GM19023 (cell line): ENCODE data around the gene SRL.

Experiments
- ATAC-seq: cut with Tn5 transposase; IDR thresholded peaks from one replicate; pipeline ENCODE4 v1.9.1; 2021; ENCODE audit warnings: mild to moderate bottlenecking, moderate library complexity; ENCODE audit not compliant: unreplicated experiment

Gene SRL

DNA sequence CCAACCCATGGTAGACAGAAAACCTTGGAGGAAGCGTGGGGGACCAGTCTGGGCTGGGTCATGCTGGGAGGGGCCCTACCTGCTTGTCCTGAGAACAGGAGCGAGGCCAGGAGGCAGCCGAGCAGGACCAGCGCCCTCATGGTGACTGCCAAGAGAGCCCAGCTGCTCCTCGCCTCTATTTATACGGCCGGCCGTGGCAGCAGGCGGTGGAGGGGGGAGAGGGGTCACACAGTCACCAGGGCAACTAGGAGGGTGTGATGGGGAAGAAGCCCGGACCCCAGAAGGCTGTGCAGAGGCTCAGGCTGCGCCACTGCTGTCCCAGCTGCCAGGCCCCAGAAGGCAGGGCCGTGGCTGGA is at the start of gene SRL:
Gene SRL (minus strand): TSS at position 153 of the 356 bp plus-strand sequence. CDS start 13 bp downstream, at position 140.
- ATAC-seq: no peak

- ATAC-seq: no peak
These were observed 48.5 kb upstream of the SRL start for GRCh38 chr16:4290236-4290830.

GRCh38 chr16:4288148-4288921 is 46.5 kb upstream of the SRL start:
- ATAC-seq: no peak

DNA sequence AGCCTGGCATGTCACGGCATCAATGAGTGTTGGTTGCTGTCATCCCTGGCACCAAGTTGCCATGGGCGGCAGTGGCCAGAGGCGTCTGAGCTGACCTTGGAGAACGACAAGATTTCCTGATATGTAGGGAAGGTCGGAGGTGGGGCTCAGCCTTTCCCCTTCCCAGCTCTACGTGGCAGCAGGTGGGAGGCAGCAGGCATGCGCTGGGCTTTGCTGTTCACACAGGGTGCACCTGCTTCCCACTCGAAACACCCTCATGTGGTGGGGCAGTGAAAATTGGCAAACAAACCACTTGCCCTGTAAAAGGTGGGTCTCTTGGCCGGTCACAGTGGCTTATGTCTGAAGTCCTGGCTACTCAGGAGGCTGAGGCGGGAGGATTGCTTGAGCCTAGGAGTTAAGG is 43.3 kb upstream of the SRL start:
- no peak for ATAC-seq

- ATAC-seq: no peak
These were observed 42.1 kb upstream of the SRL start for GRCh38 chr16:4283939-4284338.

DNA sequence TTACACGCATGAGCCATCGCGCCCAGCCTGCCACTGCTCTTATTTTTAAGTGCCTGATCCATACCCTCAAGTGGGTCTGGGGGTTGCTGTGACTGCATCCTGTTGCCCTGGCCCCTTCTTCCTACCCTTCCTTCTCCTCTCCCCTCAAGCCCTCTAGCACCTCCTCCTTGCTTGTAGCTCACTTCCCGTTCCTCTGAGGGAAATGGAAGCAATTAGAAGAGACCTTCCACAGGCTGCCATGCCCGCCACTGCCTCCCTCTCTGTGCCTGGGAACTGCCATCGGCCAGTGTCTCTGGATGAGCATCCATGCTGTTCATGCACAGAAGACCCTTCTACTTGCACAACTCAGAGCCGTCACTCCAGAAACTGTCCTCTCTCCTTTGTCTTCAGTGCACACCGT is 41.6 kb upstream of the SRL start:
- ATAC-seq: no peak

GRCh38 chr16:4280625-4281024 is 38.7 kb upstream of the SRL start:
- ATAC-seq: no peak

- ATAC-seq: no peak
These were observed 36.2 kb upstream of the SRL start for GRCh38 chr16:4277987-4278513.

DNA sequence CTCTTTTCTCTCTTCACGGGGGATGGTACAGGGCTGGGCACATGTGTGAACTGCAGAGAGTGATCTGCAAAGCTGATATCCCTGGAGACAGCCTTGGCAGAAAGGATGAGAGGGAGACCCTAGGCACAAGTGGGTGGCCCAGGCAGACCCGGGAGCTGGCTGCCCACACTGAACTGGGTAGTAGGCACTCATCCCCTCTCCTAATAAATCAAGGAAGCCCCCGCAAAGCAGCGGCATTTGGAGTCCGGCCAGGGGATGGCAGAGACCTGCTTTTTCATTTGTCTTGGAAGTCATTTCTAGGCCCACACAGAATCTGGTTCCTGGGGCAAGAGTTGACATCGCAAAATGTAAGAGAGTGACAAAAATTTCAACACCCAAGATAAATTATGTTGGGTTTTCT is 34.0 kb upstream of the SRL start:
- ATAC-seq: no peak

DNA sequence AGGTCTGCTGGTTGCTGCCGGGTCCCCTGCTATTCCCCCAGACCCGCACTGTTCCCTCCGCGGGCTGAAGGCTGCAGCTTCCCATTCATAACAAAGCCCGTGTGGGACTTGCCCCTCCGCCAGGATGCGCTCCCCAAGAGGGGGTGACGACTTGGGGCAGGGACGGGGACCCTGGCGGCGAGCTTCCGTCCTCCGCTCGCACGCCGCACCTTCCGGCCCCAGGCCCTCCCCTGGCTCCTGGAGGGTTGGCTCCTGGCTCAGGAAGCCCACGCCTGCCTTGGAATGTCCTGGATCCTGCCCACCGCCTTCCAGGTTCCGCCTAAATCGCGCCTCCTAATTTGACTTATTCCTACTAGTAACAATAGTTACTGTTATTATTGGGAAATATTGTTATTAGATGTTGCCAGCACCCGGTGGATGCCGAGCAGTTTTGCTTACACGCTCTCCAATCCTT is 32.0 kb upstream of the SRL start:
- ATAC-seq: no peak

DNA sequence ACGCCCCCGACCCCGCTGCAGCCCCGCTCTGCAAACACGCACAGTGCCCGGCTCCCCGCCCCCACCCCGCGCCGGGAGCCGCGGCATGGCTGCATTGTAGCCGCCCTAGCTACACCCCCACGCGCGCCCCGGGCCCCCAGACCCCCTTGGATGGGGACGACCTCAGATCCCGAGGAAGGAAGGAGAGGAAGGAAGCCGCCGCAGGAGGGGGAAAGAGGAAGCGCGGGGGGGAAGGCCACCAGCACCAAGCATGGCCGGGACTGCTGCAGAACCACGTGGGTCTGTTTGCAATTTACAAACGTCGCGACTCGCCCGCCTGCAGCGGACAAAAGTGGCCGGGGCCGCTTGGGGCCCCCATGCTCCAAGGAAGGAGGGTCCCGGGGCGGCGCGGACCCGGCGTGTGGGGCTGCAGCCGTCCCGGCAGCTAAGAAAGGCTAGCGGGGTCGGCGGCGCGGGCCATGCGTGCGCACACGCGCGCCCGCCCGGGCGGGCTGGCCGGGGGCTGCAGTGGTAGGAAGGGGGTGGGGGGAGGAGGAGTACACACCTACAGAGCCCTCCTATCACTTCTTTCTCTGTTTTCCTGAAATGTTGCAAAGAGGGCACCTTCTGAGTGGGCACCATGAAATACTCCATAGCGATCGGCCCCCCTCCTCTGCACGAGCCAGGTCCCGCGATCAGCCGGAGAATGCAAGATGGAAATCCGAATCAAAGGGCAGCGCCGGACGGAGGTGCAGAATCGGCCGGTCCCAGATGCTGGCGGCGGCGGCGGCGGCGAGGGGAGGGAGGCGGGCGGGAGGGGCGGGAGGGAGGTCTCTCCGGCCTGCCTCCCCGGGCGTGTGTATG is 30.5 kb upstream of the SRL start:
- peak; percentile 11 for ATAC-seq

DNA sequence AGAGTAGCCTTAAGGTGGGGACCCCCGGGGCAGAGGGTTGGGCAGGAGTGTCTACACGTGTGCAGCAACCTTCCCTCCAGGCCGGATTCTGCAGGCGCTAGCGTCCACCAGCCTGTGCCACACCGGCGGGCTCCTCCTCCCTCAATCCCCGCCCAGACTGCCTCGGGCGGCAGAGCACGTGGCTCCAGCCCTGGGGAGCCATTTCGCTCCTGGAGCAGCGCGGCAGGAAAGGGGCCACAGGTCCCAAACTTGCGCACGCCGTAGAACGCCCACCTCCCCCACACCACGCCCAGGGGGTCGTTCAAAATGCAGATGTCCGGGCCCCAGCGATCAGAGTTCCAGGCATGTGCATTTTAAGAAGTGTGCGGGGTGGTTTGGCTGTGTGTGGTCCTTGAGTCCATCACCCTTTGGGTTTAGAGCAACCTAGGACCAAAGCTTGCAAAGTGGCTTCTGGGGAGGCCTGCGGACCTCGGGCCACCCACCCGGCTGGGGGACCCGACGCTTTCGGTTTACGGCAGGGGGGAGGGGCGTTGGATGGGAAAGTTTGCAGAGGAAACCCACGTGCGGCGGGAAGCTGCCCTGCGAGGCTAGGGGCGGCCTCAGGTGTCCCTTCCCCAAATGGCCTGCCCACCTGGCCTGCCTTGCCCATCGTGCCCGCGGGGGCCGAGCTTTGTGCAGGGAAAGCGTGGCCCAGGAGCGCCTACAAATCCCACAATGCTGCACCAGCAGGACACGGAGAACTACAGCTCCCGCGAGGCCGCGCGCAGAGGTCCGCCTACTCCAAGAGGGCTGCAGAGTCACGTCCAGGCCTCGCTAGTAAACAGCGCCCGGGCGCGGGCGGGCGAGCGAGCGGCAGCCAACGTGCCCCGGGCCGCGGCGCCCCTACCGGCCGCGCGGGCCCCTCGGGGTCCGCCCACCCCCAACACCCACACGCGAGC is 29.6 kb upstream of the SRL start:
- ATAC-seq: peak; percentile 65

GRCh38 chr16:4270595-4270994 is 28.7 kb upstream of the SRL start:
- ATAC-seq: no peak

- no peak for ATAC-seq
These were observed 28.2 kb upstream of the SRL start for GRCh38 chr16:4270091-4270490.

GRCh38 chr16:4266372-4266771 is 24.5 kb upstream of the SRL start:
- ATAC-seq: no peak

DNA sequence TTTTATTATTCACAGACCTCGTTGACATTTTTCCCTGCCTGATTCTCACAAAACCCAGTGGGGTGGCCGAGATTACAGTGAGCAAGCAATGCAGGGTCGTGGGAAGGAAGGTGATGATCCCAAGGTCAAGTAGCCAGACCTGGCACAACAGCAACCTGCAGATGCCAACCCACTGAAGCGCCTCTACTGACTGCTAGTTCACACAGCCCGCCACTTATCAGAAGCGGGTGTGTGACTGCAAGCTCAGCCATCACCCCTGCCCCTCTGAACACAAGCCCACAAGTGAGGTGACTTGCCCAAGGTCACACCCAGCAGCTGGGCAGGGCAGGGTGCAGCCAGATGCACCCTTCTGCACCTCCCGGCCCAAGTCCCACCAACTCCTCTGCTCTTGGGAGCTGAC is 23.8 kb upstream of the SRL start:
- no peak for ATAC-seq

DNA sequence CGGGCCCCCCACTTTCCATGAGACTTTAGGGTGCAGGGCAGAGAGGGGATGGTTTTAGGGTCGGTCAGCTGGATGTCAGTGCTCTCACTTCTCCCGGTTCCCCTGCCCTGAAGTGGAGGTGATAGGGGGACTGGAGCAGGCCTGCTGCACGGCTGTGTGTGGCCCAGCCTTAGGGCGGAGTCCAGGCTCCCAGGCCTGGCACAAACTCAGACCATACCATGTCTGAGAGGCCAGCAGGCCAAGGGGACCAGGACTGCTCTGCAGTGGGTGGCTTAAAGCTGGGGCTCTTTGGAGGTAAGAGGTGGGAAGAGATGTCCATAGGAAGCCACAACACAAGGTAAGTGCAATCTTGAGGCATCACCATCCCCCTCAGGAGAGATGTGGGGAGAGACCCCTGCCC is 22.7 kb upstream of the SRL start:
- no peak for ATAC-seq

DNA sequence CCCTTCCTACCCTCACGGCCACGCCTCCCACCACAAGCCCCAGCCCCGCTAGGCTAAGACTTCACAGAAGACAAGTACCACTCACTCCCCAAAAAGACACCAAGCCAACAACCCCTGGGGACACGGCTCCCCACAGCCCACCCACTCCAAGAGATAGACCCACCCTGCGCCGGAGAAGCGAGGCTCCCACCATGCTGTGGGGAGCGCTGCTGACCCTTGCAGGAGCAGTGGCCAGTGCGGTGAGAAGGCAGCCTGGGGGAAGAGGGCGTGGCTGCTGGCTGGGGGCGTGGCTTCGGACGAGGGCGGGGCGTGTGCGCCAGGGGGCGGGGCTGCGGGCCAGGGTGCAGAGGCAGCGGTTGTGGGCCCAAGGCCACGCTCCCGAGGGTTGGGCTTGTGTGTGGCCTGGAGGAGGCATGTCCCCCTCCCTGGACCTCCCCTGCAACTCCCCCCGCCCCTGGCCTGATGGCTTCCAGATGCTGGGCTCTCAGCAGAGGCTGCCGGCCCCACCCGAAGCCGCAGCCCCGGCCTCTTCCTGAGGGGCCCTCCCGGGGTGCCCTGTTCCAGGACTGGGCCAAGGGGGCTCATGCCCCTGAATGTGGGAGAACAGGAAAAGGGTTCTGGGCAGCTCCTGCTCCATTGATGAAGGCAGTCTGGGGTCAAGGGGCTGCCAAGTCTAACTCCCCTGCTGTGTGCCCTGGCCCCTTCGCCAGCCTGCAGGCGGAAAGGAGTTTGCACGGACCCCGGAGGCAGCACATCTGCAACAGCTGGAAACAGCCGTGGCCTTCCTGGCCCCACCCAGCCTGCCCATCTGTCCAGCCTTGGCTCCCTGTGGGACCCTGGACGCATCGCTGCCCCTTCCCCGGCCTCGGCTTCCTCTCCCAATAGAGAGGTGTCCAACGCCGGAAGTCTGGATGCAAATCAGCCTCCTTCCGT is 21.9 kb upstream of the SRL start:
- ATAC-seq: no peak

DNA sequence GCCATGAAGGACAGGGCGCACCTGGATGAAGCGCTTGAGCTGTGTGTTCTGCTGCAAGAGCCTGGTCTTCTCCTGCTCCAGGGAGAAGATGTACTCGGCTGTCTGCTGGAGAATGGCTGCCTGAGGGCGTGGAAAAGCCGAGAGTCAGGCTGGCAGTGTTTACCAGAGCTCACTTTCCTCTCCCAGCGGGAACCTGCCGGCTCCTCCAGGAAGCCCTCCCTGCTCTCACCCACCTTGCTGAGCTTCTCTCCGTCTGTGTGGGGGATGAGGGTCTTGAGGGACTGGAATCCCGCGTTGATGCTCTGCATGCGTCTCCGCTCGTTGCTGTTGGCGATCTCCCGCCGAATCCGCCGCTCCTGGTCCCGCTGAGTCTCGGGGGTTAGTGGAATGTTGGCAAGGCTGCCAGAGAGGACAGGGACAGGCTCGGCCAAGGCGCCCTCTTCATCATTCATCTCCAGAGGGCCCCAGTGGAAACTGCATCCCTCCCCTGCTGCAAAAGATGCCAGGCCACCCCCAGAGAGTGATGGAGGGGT is 20.5 kb upstream of the SRL start:
- ATAC-seq: no peak
